ENCODE data around the gene CCDC27. TPM values are rescaled to one million over a fixed set of nuclear protein-coding genes. Genes with fewer than 3 reads are reported as not detected.
"Not testable (repeated sequence)": the region's sequence is repeated elsewhere in the genome, so short reads cannot be mapped to it uniquely, and the experiment has no call there.

CCDC27 gene
- total RNA-seq, 1 experiment from 2014 or later = not detected

DNA sequence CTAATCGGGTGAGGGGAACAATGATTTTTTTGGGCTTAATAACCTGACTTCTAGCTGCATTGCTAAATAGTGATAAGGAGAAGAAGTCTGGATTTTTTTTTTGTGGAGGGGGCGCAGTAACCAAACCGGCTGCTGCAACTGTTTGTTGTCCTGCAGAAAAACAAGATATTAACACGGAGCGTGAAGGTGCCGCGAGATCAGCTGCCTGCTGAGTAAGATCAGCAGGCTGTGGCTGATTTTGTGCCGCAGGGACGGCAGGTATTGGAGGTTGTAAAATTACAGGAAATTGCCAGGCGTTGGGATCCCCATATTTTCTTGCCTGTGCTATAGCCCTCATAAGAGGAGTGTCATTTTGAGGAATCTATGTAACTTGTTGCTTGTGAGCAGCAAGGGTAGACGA, 52.8 kb downstream of the CCDC27 start:
- peaks cover 7% of the 10 kb centered on the region; the same call in 1 of the 2 replicates for H3F3A ChIP-seq (ENCODE audit: insufficient read depth, low read depth)
- intact Hi-C loops (cut with micrococcal nuclease; ENCODE audit: unreplicated experiment) = no loop called here
- BruUV-seq (replicated peaks) = no TSS peak
- no peak overlapping the region for H3K27ac ChIP-seq
- no peak overlapping the region for H3K4me2 ChIP-seq
- no peaks in the 10 kb centered on the region; the same call in 1 of the 2 replicates for H3K9me3 ChIP-seq (ENCODE audit: insufficient read depth, low read depth)
- TF ChIP-seq CTCF (conservative IDR thresholded peaks at IDR 0.05) = no peak
- TF ChIP-seq EZH2 (IDR thresholded peaks at IDR 0.05; ENCODE audit: low read depth) = no peak
- H3K4me3 ChIP-seq = no peak overlapping the region
- H3K4me1 ChIP-seq (replicated peaks; ENCODE audit: insufficient read depth) = no peaks in the 10 kb centered on the region
- no peaks in the 10 kb centered on the region for H4K20me1 ChIP-seq (ENCODE audit: insufficient read depth)
- H3K27me3 ChIP-seq (ENCODE audit: insufficient read depth, low read depth) = peaks cover 26% of the 10 kb centered on the region; the same call in 1 of the 2 replicates
- no peaks in the 10 kb centered on the region for H3K9me2 ChIP-seq (ENCODE audit: insufficient read depth)
- DNase-seq = no peak
- no peak overlapping the region for H2AFZ ChIP-seq
- no peaks in the 10 kb centered on the region for H3K36me3 ChIP-seq (ENCODE audit: low read depth)
- ChIA-PET CTCF (no interaction called here), POLR2A (ENCODE audit: unreplicated experiment) (no interaction called here)
- no peaks in the 10 kb centered on the region for H3K79me2 ChIP-seq (ENCODE audit: low read depth)

GRCh38 chr1:3807769-3808168, 55.5 kb downstream of the CCDC27 start:
- Histone ChIP-seq H3K36me3 (ENCODE audit: low read depth) (no peaks in the 10 kb centered on the region), H3K9me2 (ENCODE audit: insufficient read depth) (no peaks in the 10 kb centered on the region), H4K20me1 (ENCODE audit: insufficient read depth) (no peaks in the 10 kb centered on the region), H3K4me1 (replicated peaks; ENCODE audit: insufficient read depth) (no peaks in the 10 kb centered on the region), H3K27ac (no peak overlapping the region), H3K4me2 (no peak overlapping the region), H2AFZ (no peak overlapping the region), H3K79me2 (ENCODE audit: low read depth) (no peaks in the 10 kb centered on the region), H3K4me3 (no peak overlapping the region), H3F3A (ENCODE audit: insufficient read depth, low read depth) (peaks cover 14% of the 10 kb centered on the region; the same call in 1 of the 2 replicates), H3K27me3 (ENCODE audit: insufficient read depth, low read depth) (peaks cover 17% of the 10 kb centered on the region; the same call in 1 of the 2 replicates), H3K9me3 (ENCODE audit: insufficient read depth, low read depth) (no peaks in the 10 kb centered on the region; the same call in 1 of the 2 replicates)
- ChIA-PET POLR2A (ENCODE audit: unreplicated experiment) (no interaction called here), CTCF (no interaction called here)
- DNase-seq = no peak
- TF ChIP-seq EZH2 (IDR thresholded peaks at IDR 0.05; ENCODE audit: low read depth) = no peak
- TF ChIP-seq CTCF (conservative IDR thresholded peaks at IDR 0.05) = no peak
- intact Hi-C loops (cut with micrococcal nuclease; ENCODE audit: unreplicated experiment) = no loop called here
- no TSS peak for BruUV-seq (replicated peaks)

DNA sequence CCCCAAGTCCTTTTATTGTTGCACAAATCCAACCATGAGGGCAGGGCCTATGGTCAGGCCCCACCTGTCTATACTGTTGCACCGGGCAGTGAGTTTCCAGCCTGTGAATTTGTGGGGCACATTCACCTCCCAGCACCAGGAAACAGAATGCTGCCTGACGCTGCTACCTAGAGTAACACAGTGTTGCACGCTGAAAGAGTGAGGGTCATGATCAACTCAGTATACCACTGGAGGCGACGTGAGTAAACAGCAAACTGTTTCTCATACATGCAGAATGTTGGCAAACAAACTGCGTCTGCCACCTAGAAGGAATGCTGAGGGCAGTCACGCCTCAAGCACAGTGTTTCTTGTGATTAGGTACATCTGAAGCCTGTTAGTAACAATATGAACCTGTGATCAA, 57.4 kb downstream of the CCDC27 start:
- Histone ChIP-seq H3K9me2 (ENCODE audit: insufficient read depth) (no peaks in the 10 kb centered on the region), H3K9me3 (ENCODE audit: insufficient read depth, low read depth) (no peaks in the 10 kb centered on the region; the same call in 1 of the 2 replicates), H3K79me2 (ENCODE audit: low read depth) (no peaks in the 10 kb centered on the region), H3K27me3 (ENCODE audit: insufficient read depth, low read depth) (no peaks in the 10 kb centered on the region), H3K4me1 (replicated peaks; ENCODE audit: insufficient read depth) (no peaks in the 10 kb centered on the region), H3F3A (ENCODE audit: insufficient read depth, low read depth) (peaks cover 14% of the 10 kb centered on the region; the same call in 1 of the 2 replicates), H3K27ac (no peak overlapping the region), H3K4me2 (no peak overlapping the region), H2AFZ (no peak overlapping the region), H3K4me3 (no peak overlapping the region), H3K36me3 (ENCODE audit: low read depth) (no peaks in the 10 kb centered on the region), H4K20me1 (ENCODE audit: insufficient read depth) (no peaks in the 10 kb centered on the region)
- no peak for DNase-seq
- CTCF ChIA-PET = no interaction called here
- TF ChIP-seq EZH2 (IDR thresholded peaks at IDR 0.05; ENCODE audit: low read depth) = no peak
- TF ChIP-seq CTCF (conservative IDR thresholded peaks at IDR 0.05) = no peak
- POLR2A ChIA-PET (ENCODE audit: unreplicated experiment) = no interaction called here
- intact Hi-C loops (cut with micrococcal nuclease; ENCODE audit: unreplicated experiment) = no loop called here
- BruUV-seq (replicated peaks) = no TSS peak

DNA sequence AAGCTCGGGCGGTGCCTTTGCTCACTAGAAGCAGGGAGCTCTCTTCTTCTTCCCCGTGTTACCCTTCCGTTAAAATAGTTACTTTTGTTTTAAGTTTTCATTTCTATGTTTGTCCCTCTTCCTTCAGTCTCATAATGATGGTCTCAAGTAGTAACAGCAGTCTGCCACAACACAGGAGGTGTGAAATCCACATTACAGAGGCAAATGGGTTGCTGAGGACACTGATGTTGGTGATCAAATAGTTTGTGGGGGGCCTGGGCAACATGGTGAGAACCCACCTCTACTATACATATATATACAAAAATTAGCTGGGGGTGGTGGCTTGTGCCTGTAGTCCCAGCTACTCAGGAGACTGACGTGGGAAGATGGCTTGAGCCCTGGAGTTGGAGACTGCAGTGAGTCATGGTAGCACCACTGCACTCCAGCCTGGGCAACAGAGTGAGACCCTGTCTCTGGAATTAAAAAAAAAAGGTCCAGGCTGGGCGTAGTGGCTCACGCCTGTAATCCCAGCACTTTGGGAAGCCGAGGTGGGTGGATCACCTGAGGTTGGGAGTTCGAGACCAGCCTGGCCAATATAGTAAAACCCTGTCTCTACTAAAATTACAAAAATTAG, 58.0 kb downstream of the CCDC27 start:
- peaks cover 14% of the 10 kb centered on the region; the same call in 1 of the 2 replicates for H3F3A ChIP-seq (ENCODE audit: insufficient read depth, low read depth)
- H3K9me3 ChIP-seq (ENCODE audit: insufficient read depth, low read depth); intact Hi-C loops (cut with micrococcal nuclease; ENCODE audit: unreplicated experiment); POLR2A ChIA-PET (ENCODE audit: unreplicated experiment); H3K27me3 ChIP-seq (ENCODE audit: insufficient read depth, low read depth); H3K36me3 ChIP-seq (ENCODE audit: low read depth); H3K4me2 ChIP-seq; H3K27ac ChIP-seq; H3K4me3 ChIP-seq; H3K9me2 ChIP-seq (ENCODE audit: insufficient read depth); CTCF ChIA-PET; H2AFZ ChIP-seq; H3K79me2 ChIP-seq (ENCODE audit: low read depth); DNase-seq; H3K4me1 ChIP-seq (replicated peaks; ENCODE audit: insufficient read depth); BruUV-seq (replicated peaks); H4K20me1 ChIP-seq (ENCODE audit: insufficient read depth): not testable (repeated sequence)

All from PC-9 (cell line).